ENCODE data around the gene BBLN.

BBLN gene

DNA sequence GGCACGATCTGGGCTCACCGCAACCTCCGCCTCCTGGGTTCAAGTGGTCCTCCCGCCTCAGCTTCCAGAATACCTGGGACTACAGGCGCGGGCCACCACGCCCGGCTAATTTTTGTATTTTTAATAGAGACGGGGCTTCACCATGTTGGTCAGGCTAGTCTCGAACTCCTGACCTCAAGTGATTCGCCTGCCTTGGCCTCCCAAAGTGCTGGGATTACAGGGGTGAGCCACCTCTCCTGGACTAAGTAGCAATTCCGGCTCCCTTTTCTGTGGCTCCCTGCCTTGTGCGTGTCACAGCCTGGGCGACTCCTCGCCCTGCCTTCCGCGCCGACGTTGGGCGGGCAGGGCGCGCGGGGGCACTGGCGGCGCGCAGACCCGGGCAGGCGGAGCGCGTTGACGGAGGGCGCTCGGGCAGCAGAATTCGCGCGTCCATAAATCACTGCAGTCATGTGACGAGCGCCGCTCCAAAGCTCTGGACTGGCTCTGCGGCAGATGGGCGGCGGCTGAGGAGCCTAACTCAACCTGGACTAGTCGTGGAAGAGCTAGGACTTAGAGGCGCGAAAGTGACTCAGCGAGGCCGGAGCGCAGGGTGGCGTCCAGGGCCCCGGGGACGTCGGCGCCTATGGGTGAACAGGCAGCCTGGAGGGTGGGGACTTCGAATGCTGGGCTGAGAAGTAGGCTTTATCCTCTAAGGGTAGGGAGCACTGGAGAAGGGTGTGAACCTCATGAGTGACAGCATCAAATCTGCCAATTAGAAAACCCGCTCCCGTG, 32.7 kb downstream of the BBLN start:
- peak; percentile 76 for DNase-seq

DNA sequence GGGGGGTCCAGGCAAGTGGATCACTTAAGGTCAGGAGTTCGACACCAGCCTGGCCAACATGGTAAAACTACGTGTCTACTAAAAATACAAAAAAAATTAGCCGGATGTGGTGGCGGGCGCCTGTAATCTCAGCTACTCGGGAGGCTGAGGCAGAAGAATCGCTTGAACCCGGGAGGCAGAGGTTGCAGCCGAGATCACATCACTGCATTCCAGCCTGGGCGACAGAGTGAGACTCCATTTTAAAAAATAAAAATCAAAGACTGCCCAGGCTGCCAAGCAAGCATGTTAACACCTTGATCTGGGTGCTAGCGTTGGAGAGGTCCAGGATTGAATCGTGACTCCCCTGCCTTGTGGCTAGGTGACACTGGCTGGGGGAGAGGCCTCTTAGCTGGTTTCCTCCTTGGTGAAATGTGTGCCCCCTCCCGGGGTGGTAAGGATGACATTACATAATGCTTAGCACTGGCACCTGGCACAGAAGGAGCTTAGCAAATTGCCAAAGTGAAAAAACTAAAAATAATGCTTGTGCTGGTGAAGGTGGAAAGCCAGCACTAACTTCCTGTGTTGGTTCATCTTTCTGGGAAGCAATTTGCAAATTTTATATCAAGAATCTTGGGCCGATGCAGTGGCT, 33.5 kb downstream of the BBLN start:
- no peak for DNase-seq

DNA sequence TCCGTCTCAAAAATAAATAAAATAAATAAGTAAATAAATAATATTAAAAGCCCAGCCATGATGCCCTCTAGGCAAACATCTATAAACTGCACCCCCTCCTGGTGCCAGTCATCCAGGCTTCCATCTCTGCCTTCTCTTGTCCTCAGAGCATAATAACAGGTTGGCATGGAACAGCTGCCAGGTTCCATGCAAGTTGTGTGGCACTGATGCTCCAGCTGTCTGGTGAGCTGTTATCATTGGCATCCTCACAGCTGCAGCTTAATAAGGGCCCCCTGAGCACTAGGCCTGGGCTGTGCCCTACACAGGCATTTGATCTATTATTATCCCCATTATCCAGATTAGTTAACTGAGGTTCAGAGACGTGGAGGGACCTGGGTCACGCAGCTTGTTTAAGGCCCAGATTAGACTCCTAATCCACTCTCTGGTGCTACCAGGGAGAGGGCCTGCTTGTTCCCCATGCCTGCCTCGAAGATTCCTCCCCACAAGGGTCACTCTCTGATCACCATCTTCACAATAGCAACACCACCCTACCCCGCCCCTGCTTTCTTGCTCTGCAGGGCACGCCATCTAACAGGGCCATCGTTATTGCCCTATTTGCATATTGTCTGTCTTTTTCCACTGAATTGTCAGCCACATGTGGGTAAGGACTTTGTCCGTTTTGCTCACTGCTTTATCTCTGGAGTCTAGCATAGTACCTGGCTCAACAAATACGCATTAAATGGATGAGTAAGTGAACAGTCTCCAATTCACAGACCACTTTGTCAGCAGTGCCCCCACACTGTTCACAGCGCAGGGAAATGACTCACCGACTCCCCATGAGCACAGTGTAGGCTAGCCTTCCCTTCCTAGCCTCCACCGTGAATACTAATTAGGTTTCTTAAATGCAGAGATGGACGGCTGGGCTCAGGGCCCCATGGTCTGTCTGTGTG, 41.6 kb downstream of the BBLN start:
- DNase-seq: no peak

DNA sequence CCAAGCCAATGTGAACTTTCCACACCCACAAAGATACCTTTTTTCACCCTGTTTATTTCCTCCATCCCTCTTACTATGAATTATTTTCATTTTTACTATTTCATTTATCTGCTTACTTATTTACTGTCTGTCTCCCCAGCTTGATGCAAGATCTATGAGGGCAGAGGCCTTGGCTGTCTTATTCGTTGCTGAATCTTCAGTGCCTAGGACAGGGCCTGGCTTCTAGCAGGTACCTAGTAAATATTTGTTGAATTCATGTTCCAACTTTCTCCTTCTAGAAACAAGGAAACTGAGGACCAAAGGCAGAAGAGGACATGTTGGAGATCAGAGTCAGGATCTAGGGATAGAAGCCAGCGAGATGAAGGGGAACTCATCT, 42.6 kb downstream of the BBLN start:
- no peak for DNase-seq

DNA sequence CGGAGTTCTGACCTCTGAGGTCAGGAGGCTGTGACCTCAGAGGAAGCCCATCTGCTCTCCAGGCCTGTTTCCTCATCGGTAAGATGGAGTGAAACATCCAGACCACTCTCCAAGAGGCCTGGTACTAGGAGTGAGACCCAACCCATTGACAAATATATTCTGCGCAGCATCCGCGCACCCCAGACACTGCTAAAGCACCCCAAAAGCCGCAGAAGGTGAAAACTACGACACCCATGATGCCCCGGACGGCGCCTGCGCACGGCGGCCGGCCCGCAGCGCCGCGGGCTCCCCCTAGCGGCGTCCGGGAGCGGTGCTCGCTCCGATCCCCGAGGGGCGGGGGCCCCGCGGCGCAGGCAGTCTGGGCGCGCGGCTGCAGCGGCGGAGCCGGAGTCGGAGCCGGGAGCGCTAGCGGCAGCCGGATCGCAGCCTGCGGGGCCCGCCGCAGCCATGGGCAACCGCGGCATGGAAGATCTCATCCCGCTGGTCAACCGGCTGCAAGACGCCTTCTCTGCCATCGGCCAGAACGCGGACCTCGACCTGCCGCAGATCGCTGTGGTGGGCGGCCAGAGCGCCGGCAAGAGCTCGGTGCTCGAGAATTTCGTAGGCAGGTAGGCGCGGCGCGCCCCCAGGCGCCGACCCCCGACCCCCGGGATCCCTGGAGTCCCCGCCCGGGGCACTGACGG, 43.1 kb downstream of the BBLN start, which contains the start of gene DNM1:
DNM1 (plus strand) TSS at position 356 of the 683 bp plus-strand sequence; CDS start at position 448, 92 bp downstream.
- DNase-seq: peak; percentile 84

DNA sequence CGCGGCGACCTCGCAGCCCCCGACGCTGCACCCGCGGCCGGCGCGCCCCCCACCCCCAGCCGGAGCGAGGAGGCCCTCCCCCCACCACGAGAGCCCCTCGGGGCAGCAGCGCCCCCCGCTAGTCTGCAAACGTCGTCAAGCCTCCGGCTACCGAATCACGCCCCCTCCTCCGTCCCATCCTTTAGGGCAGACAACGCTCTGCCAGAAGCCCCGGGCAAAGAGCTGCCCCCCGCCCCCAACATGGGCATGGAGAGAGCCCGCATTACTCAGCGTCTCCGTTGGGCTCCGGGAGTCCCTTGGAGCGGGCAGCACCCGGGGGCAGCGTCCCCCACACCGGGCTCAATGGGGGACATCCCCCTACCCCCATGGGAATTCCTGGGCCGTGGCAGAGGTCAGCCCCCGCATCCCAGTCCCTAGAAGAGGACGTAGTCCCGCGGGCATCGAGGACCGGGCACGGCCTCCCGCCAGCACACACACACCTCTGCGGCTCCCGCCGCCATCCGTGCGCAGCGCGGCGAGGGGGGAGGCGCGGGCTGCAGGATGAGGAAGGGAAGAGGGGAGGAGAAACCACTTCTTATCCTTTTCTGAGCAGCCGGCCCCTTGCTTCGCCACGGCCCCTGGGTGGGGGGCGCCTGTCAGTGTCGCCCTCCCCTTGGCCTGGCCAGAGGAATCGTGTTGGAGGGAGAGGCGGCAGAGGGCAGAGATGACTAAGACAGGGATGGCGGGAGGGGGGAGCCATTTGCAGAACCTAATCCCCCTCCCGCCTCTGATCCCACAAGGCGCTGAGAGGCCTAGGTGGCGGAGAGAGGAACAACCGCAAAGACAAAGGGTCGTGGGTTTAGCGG, 43.9 kb downstream of the BBLN start:
- DNase-seq: peak; percentile 74

DNA sequence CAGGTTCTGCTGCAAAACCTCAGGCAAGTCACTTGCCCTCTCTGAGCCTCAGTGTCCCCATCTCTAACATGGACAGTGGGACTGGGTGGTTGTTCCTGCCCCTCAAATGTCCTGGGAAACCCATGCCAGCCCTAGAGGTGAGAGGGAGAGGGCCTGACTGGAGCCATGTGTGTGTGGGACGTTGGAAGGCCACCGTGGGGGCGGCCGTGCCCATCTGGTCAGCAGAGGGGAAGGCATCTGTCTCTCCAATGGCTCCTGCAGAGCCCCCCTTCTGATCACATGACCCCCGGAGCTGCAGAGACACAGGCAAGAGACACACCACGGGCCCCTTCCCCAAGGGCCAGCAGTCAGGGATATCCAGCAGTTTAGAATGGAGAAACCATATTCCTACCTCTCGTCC, 44.8 kb downstream of the BBLN start:
- no peak for DNase-seq

DNA sequence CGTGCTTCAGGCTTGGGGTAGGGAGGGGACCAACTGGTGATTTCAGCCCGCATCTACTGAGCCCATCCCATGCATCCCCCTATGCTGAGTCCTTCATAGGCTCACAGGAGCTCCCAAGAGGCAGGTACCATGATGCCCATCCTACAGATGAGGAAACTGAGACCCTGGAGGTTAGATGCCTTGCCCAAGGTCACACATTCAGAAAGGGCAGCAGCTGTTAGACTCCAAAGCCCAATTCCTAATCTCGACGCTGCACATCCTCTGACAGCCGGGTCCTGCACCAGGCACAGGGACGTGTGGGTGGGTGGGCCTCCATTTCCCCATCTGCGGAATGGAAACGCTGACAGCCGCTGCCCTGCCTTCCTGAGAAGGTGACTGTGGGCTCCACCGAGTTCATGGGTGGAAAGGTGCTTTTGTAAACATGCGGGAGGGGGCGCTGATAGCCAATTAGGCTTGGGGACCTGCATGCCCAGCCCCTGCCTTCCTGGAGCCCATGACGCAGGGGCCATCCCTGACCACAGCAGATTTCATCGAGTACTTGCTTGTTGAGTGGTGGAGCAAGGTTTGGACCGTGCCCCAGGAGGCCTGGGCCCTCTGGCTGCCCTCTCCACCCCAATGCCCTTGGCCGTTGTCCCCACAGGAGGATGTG, 45.4 kb downstream of the BBLN start:
- DNase-seq: no peak

DNA sequence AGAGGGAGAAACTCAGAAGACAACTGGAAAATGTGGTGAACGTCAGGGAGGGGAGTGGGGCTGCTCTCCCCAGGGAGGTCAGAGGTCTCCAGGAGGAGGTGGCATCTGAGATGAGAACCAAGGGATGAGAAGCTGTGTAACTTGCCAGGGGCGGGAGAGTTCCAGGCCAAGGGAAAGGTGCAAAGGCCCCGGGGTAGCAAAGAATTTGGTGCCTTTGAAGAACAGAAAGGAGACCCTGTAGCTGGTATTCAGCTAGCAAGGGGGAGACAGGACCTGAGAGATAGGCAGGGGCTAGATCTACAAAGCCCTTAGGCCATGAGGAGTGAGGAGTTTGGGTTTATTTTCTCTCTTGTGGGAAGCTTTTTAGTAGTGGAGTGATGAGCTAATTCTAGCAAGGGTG, 46.4 kb downstream of the BBLN start:
- DNase-seq: no peak

DNA sequence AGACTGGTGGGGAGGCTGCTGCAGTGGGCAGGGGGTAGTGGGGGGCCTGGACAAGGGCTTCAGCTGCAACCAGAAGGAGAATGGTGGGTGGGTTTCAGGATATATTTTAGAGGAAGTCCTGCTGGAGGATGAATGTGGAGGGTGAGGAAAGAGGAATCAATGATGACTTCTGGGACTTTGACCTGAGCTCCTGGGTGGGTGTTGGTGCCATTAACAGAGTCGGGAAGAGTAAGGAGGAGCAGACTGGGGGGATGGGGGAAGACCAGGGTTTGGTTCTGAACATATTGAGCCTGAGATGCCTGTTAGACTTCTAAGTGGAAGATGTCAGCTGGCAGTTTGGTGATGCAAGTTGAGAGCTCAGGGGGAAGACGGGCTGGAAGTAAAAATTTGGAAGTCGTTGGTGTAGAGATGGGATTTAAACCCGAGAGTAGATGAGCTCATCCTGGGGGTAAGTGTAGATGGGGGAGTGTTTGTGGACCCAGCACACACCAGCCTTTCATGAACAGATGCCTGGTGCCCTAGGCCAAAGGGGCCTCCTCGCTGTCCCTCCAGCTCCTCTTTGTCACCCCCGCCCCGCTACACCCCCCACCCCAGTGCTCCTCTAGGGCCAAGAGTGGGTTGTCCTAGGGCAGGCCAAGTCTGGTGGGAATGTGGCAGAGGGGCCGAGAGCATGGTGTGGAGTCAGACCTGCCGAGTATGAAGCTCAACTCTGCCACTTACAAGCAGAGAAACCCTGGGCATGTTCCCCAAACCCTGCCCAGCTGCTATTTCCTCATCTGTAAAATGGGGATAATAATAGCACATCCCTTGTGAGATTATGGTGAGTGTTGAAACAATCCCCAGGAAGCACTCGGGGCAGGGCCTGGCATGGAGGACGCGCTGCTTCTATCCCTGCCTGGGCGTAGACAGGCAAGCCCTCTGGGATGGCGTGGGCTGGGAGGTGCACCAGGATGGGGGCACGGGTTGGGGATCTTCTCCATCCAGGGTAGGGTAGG, 47.1 kb downstream of the BBLN start:
- DNase-seq: no peak

DNA sequence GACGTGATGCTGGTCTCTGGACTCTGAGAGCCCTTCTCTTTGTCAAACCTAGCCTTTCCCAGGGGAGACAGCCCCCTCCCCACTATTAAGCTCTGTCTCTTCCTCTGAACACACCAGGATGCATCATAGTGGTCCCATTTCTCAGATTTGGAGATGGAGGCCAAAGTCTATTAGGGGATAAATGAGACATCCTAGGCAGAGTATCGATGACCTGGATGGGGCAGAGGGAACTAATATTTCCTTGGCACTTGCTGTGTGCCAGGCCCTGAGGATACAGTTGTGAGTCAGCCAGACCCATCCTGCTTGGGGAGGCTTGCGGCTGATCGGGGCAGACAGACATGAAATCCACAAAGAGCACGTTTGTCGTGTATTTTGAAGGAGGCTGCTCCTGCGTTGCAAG, 48.3 kb downstream of the BBLN start:
- DNase-seq: no peak

DNA sequence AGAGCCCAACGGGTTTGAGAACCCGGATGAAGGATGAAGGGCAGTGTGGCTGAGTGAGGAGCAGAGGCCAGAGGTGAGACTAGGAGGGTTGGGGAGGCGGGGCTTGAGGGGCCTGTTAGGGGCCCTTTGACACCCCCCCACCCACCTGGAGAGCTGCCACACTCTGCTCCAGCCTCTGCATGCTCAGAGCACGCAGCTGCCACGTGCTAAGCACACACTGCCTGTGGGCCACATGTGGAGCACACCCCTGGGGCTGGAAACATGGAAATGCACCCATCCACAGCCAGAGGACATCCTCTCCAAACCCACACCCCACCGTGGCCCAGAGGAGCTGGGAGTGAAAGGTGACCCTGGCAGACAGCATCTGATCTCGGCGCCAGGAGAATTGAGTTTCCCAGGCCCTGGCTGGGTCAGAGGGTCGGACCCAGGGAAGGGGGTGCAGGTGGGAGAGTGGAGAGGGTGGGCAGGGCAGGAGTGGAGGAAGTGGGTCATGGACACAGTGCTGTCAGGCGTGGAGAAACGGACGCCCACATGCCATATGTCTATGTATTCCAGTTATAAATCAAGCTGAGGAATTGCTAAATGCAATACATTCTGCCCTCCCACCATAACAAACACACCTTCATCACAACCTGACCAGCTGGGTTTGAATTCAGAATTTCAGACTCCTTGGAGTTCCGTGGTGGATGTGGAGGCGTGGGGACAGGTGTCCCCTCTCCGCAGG, 49.0 kb downstream of the BBLN start:
- DNase-seq: no peak

DNA sequence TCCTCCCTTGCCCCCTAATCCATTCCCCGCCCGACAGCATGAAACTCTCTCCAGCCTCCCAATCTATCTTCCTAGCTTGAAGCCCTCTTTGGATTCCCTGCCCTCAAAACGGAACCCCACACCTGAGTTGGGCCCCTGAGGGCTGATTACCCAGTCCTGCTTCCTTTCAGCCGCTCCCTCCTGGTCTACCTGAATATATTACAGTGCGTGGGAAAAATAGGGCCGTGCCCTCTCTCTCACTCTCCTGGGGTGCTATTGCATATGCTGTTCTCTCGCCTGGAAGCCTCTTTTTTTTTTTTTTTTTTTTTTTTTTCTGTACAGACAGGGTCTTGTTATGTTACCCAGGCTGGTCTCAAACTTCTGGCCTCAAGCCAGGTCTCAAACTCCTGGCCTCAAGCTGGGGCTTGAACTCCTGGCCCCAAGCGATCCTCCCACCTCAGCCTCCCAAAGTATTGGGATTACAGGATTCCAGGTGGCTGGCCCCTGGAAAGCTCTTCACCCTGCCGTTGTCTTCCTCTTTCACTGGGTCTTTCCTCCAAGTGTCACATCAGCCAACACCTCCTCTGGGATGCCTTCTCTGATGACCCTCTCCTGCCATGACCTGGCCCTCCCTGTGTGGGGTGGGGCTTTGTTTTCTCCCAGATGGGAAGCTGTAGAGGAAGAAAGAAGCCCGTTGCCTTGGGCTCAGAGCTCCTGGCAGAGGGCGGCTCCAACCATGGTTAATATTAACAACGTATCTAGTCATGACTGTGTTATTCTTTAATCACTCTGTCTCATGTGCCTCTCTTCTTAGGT, 51.3 kb downstream of the BBLN start:
- DNase-seq: peak; percentile 72

DNA sequence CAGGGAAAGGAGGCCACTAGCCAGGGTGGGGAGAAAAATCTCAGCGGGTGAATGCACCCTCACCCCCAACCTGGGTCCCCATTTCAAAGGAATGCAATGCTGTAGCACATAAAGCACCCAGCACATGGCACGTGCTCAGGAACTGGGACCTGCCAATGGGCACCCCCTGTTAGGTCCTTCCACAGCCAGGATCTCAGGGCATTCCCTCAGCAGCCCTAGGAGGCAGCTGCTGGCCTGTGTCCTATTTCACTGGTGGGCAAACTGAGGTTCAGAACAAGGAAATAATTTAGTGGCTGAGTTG, 51.9 kb downstream of the BBLN start:
- no peak for DNase-seq
